ENCODE measurements around the gene PTPRB.

GRCh38 chr12:70598467-70599193, 38.6 kb downstream of the PTPRB start:
- no peak for TF ChIP-seq CTCF (IDR thresholded peaks at IDR 0.05)
- TF ChIP-seq POLR2A (IDR thresholded peaks at IDR 0.05): no peak
